OCI-LY3 (cell line): Measurements from ENCODE around the gene GPAT3.

Experiments
- CTCF ChIP-seq: fragments of 200-600, 300-600 bp; sonication (generic); IDR thresholded peaks from 2 replicates; pipeline ENCODE4 v1.5.1; 2014; ENCODE audit warnings: antibody characterized with exemption, low read length, low read depth
- EZH2phosphoT487 ChIP-seq: fragments of 200-600 bp; shearing (Covaris generic); IDR thresholded peaks from 2 replicates; pipeline ENCODE4 v1.6.1; 2018; ENCODE audit warnings: antibody characterized with exemption, mixed run types, low read depth

- TF ChIP-seq CTCF: no peak
- TF ChIP-seq EZH2phosphoT487: no peak
Measured at GRCh38 chr4:83552083-83552482, 16.2 kb downstream of the GPAT3 start.
